GM13976 (cell line): ENCODE measurements around the gene PGLYRP1.
A peak's percentile ranks its signal among the peaks of the same experiment; 100 is the strongest.

Source experiments
- DNase-seq: peaks from one replicate; pipeline ENCODE4 v3.0.0; 2012; ENCODE audit warnings: low spot score
- in situ Hi-C: fragments of 300-500 bp; cut with MboI; formaldehyde crosslinking; loops from one replicate; pipeline ENCODE4 v1.12.0; 2022; ENCODE audit warnings: low sequenced_read_pairs, mixed read lengths, inconsistent platforms; ENCODE audit not compliant: unreplicated experiment
- TF ChIP-seq, protein P1 (sequence below): IDR thresholded peaks from 2 replicates; pipeline ENCODE4 v1.5.1; 2012; ENCODE audit warnings: borderline replicate concordance, mild to moderate bottlenecking; ENCODE audit not compliant: insufficient read depth; ENCODE audit errors: extremely low read depth, missing control alignments, control extremely low read depth

The PGLYRP1 gene

GRCh38 chr19:45995715-45996385 lies 27.0 kb downstream of the PGLYRP1 start:
- no peak for DNase-seq
- TF ChIP-seq, protein P1, sequence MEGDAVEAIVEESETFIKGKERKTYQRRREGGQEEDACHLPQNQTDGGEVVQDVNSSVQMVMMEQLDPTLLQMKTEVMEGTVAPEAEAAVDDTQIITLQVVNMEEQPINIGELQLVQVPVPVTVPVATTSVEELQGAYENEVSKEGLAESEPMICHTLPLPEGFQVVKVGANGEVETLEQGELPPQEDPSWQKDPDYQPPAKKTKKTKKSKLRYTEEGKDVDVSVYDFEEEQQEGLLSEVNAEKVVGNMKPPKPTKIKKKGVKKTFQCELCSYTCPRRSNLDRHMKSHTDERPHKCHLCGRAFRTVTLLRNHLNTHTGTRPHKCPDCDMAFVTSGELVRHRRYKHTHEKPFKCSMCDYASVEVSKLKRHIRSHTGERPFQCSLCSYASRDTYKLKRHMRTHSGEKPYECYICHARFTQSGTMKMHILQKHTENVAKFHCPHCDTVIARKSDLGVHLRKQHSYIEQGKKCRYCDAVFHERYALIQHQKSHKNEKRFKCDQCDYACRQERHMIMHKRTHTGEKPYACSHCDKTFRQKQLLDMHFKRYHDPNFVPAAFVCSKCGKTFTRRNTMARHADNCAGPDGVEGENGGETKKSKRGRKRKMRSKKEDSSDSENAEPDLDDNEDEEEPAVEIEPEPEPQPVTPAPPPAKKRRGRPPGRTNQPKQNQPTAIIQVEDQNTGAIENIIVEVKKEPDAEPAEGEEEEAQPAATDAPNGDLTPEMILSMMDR: no peak
- in situ Hi-C loops: no loop called here

DNA sequence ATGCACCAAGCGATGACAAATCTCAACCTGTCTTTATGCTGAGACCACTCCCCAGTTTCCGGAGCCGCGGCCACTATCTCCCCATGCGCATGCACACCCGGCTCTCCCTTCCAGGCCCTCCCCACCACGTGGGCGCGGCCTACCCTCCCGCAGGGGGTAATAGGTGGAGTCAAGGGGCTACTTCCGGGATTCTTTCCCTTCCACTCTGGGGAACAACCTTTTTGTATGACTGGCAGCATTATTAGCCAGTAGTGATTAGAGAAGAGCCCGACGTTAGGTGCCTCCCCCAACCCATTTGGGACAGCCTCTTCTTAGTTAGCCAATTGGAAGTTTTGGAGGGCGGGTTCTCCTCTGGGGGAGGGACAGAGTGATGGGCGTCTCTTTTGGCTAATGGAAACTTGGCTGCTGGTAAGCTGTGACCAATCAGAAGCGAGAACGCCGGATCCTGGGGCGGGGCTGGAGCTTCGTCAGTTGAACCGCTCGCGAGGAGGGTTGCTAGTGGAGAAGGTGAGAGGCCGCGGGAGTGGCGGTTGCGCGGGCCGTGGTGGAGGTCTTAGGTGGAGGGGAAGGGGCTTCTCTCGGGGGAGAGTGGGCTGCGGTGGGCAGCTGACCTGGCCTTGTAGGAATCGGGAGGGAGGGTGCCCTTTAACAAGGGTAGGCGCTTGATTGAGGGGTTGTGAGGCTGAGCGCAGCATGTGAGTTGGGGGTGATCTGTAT lies 27.7 kb downstream of the PGLYRP1 start, which contains the start of gene CCDC61:
Gene CCDC61 (plus strand): TSS at position 470 of the 717 bp plus-strand sequence. CDS start 7,552 bp downstream, outside the sequence.
- in situ Hi-C loops: no loop called here
- TF ChIP-seq, protein P1: no peak
- DNase-seq: peak; percentile 99

DNA sequence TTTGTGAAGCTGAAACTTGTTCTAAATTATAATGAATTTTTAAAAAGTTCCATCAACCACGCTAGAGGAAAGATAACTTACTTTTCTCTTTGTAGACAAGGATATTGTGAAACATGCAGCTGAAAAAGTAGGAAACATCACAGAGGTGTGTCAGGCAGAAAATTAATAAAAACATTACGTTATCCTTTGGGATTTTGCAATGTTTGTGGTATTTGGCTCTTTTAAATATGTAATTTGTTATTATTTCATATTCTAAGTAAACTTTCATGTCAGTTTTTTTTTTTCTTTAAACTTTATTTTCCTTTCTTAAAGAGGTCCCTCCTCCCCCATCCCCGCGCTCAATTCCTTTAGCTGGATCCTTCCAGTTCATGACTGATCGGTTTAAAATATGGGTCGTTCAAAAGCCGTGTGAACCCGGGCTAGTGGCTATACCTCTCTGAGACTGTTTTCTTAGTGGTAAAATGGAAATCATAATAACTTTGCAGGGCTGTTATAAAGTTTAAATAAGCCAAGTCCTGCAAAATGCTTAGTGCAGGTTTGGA lies 28.3 kb downstream of the PGLYRP1 start:
- no peak for DNase-seq
- in situ Hi-C loops: no loop called here
- TF ChIP-seq, protein P1: no peak

- in situ Hi-C loops: no loop called here
- DNase-seq: no peak
- TF ChIP-seq, protein P1: no peak
Observed at GRCh38 chr19:45990113-45990728, 32.6 kb downstream of the PGLYRP1 start.

DNA sequence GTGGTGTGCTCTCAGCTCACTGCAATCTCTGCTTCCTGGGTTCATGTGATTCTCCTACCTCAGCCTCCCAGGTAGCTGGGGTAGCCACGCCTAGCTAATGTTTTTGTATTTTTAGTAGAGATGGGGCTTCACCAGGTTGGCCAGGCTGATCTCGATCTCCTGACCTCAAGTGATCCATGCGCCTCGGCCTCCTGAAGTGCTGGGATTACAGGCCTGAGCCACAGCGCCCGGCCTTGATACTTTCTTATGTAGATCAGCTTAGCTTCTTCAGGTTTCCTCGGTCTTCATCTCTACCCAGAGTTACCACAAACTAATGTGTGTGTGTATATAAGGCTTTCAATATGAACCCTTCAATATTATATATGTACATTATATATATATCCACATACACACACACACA lies 37.5 kb downstream of the PGLYRP1 start:
- TF ChIP-seq, protein P1: no peak
- no peak for DNase-seq
- in situ Hi-C loops: no loop called here

DNA sequence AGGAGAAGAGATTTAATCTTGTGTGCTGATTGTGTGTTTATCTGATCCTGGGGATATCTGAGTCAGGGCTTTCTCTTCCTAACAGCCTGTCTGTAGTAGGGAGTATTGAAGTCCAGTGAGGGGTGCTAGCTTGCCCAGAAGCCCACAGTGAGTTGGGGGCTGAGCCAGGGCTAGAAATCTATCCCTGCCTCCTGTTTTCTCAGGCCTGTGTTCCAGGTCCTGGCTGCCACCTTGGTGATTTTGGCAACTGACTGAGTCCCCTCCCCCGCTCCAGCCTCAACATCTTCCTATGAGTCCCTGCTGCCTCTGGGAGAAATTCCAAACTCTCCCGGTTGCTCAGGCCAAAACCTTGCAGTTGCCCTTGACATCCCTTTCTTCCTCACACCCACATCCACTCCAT lies 41.5 kb downstream of the PGLYRP1 start:
- no peak for DNase-seq
- in situ Hi-C loops: no loop called here
- TF ChIP-seq, protein P1: no peak
